ENCODE data around the gene OR8G5.

Gene OR8G5

GRCh38 chr11:124297921-124298320 is 41.7 kb downstream of the OR8G5 start:
- TF ChIP-seq SIN3A (IDR thresholded peaks at IDR 0.05; ENCODE audit: borderline replicate concordance, insufficient read depth, low read length) (no peak), POLR2AphosphoS5 (IDR thresholded peaks at IDR 0.05; ENCODE audit: low read depth, low read length) (no peak), TAF1 (IDR thresholded peaks at IDR 0.05; ENCODE audit: borderline replicate concordance, insufficient read depth, low read length) (no peak), FOXP2 (optimal IDR thresholded peaks at IDR 0.05; ENCODE audit: borderline replicate concordance, extremely low read depth, extremely low read length, insufficient read depth) (no peak), REST (IDR thresholded peaks at IDR 0.05; ENCODE audit: insufficient read depth in 1 of 2, low read depth in 2 of 2, low read length in 2 of 2) (no peak)

- TF ChIP-seq TAF1 (IDR thresholded peaks at IDR 0.05; ENCODE audit: borderline replicate concordance, insufficient read depth, low read length) (no peak), REST (IDR thresholded peaks at IDR 0.05; ENCODE audit: insufficient read depth in 1 of 2, low read depth in 2 of 2, low read length in 2 of 2) (no peak), POLR2AphosphoS5 (IDR thresholded peaks at IDR 0.05; ENCODE audit: low read depth, low read length) (no peak), FOXP2 (optimal IDR thresholded peaks at IDR 0.05; ENCODE audit: borderline replicate concordance, extremely low read depth, extremely low read length, insufficient read depth) (no peak), SIN3A (IDR thresholded peaks at IDR 0.05; ENCODE audit: borderline replicate concordance, insufficient read depth, low read length) (no peak)
These were observed 45.4 kb downstream of the OR8G5 start for GRCh38 chr11:124301548-124301947.

- TF ChIP-seq POLR2AphosphoS5 (IDR thresholded peaks at IDR 0.05; ENCODE audit: low read depth, low read length) (no peak), SIN3A (IDR thresholded peaks at IDR 0.05; ENCODE audit: borderline replicate concordance, insufficient read depth, low read length) (no peak), REST (IDR thresholded peaks at IDR 0.05; ENCODE audit: insufficient read depth in 1 of 2, low read depth in 2 of 2, low read length in 2 of 2) (no peak), FOXP2 (optimal IDR thresholded peaks at IDR 0.05; ENCODE audit: borderline replicate concordance, extremely low read depth, extremely low read length, insufficient read depth) (no peak), TAF1 (IDR thresholded peaks at IDR 0.05; ENCODE audit: borderline replicate concordance, insufficient read depth, low read length) (no peak)
These were observed 46.4 kb downstream of the OR8G5 start for GRCh38 chr11:124302347-124303125.

- TF ChIP-seq SIN3A (IDR thresholded peaks at IDR 0.05; ENCODE audit: borderline replicate concordance, insufficient read depth, low read length) (no peak), TAF1 (IDR thresholded peaks at IDR 0.05; ENCODE audit: borderline replicate concordance, insufficient read depth, low read length) (no peak), REST (IDR thresholded peaks at IDR 0.05; ENCODE audit: insufficient read depth in 1 of 2, low read depth in 2 of 2, low read length in 2 of 2) (no peak), FOXP2 (optimal IDR thresholded peaks at IDR 0.05; ENCODE audit: borderline replicate concordance, extremely low read depth, extremely low read length, insufficient read depth) (no peak), POLR2AphosphoS5 (IDR thresholded peaks at IDR 0.05; ENCODE audit: low read depth, low read length) (no peak)
These were observed 50.9 kb downstream of the OR8G5 start for GRCh38 chr11:124307093-124307492.
